ENCODE measurements around the gene ABCA12. TPM values are rescaled to one million over a fixed set of nuclear protein-coding genes. Genes with fewer than 3 reads are reported as not detected.

ABCA12 gene
- total and polyA plus RNA-seq, 2 of the 13 experiments (the other 11 are each of a cell fraction or from before 2014, with no cell fraction given) = 0.02 to 0.07 TPM

- Histone ChIP-seq H3K4me1 (ENCODE audit: insufficient read depth, low read length) (no peaks in the 10 kb centered on the region), H3K9ac (ENCODE audit: insufficient read depth, low read depth, low read length) (no peak overlapping the region), H3K79me2 (ENCODE audit: insufficient read depth, low read length) (no peaks in the 10 kb centered on the region), H2AFZ (ENCODE audit: low read length) (no peak overlapping the region), H3K36me3 (replicated peaks in 1 of 2; ENCODE audit: control insufficient read depth in 1 of 2, insufficient read depth in 2 of 2, low read length in 2 of 2) (no peaks in the 10 kb centered on the region), H3K9me3 (ENCODE audit: low read length) (no peaks in the 10 kb centered on the region), H3K27ac (ENCODE audit: extremely low read length, insufficient read depth, low read length) (no peak overlapping the region), H3K27me3 (ENCODE audit: control insufficient read depth in 1 of 2, insufficient read depth in 2 of 2, low read length in 2 of 2) (no peaks in the 10 kb centered on the region), H4K20me1 (ENCODE audit: insufficient read depth, low read length) (no peaks in the 10 kb centered on the region), H3K4me2 (ENCODE audit: low read depth, low read length) (no peak overlapping the region), H3K4me3 (replicated peaks in 1 of 3; ENCODE audit: insufficient read depth in 1 of 3, low read depth in 2 of 3, low read length in 3 of 3) (no peak overlapping the region)
- in situ Hi-C loops (cut with HindIII; ENCODE audit: extremely low pct_ligation_motif_present, low pct_unique_long_range_greater_than_20kb) = no loop called here
- WGBS (ENCODE audit: low lambda C conversion rate) = under 1% methylated on average over 4 of the region's 4 CpGs
- TF ChIP-seq, protein P1, sequence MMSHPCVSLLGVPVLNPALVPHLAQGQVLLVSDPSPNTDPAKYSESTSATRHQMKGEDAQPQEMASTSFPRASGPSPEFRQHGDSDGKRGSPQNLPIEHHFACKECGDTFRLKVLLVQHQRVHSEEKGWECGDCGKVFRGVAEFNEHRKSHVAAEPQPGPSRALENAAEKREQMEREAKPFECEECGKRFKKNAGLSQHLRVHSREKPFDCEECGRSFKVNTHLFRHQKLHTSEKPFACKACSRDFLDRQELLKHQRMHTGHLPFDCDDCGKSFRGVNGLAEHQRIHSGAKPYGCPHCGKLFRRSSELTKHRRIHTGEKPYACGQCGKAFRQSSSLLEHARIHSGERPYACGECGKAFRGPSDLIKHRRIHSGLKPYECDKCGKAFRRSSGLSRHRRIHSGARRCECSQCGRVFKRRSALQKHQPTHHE (CRISPR knock-in tag; IDR thresholded peaks at IDR 0.05; ENCODE audit: borderline replicate concordance) = no peak
- TF ChIP-seq ZNF607 (CRISPR knock-in tag; IDR thresholded peaks at IDR 0.05; ENCODE audit: borderline replicate concordance) (no peak), KAT7 (CRISPR knock-in tag; IDR thresholded peaks at IDR 0.05; ENCODE audit: borderline replicate concordance) (no peak), NR2F2 (IDR thresholded peaks at IDR 0.05; ENCODE audit: borderline replicate concordance, low read depth) (no peak), MYC (CRISPR knock-in tag; IDR thresholded peaks at IDR 0.05; ENCODE audit: borderline replicate concordance) (no peak), ZNF296 (CRISPR knock-in tag; conservative IDR thresholded peaks at IDR 0.05) (no peak), KLF12 (CRISPR knock-in tag; IDR thresholded peaks at IDR 0.05; ENCODE audit: borderline replicate concordance) (no peak), ARID5B (CRISPR knock-in tag; IDR thresholded peaks at IDR 0.05) (no peak), SOX5 (CRISPR knock-in tag; IDR thresholded peaks at IDR 0.05; ENCODE audit: borderline replicate concordance) (no peak), SP5 (CRISPR knock-in tag; IDR thresholded peaks at IDR 0.05; ENCODE audit: borderline replicate concordance, low read depth) (no peak), REXO4 (CRISPR knock-in tag; IDR thresholded peaks at IDR 0.05; ENCODE audit: borderline replicate concordance) (no peak), GATAD2A (CRISPR knock-in tag; IDR thresholded peaks at IDR 0.05) (no peak), ZNF660 (CRISPR knock-in tag; IDR thresholded peaks at IDR 0.05; ENCODE audit: borderline replicate concordance, low read depth) (no peak)
- TF ChIP-seq, protein P2, sequence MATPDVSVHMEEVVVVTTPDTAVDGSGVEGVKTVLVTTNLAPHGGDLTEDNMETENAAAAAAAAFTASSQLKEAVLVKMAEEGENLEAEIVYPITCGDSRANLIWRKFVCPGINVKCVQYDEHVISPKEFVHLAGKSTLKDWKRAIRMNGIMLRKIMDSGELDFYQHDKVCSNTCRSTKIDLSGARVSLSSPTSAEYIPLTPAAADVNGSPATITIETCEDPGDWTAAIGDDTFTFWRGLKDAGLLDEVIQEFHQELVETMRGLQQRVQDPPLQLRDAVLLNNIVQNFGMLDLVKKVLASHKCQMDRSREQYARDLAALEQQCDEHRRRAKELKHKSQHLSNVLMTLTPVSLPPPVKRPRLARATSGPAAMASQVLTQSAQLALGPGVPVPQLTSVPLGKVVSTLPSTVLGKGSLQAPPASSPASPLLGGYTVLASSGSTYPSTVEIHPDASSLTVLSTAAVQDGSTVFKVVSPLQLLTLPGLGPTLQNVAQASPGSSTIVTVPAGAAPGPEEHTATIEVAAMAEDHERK (CRISPR knock-in tag; IDR thresholded peaks at IDR 0.05; ENCODE audit: low read depth) = no peak
- BruUV-seq (replicated peaks) = no TSS peak
- intact Hi-C loops (cut with micrococcal nuclease; ENCODE audit: unreplicated experiment) = no loop called here
- ChIA-PET POLR2A (no interaction called here), CTCF (ENCODE audit: low intra/inter-chr PET ratio, low total read pairs) (no interaction called here)
- no peak for DNase-seq (ENCODE audit: low spot score)
- ATAC-seq = no peak
- FAIRE-seq = no peak
Measured at GRCh38 chr2:214995926-214996670, 142.3 kb downstream of the ABCA12 start.

All from HepG2 (cell line).